Measurements from ENCODE around the gene NKTR. TPM values are rescaled to one million over a fixed set of nuclear protein-coding genes. Genes with fewer than 3 reads are reported as not detected.
A peak's percentile ranks its signal among the peaks of the same experiment; 100 is the strongest.

Gene NKTR
- total and polyA plus RNA-seq, 9 of the 15 experiments (the other 6 are each of a cell fraction or from before 2014, with no cell fraction given): 19.7 to 123 (median 92.6) TPM

- no peak; the same call in 1 of the 2 replicates for TF ChIP-seq ZBTB49 (CRISPR knock-in tag; IDR thresholded peaks at IDR 0.05; ENCODE audit: borderline replicate concordance)
- peak; percentile 98 for TF ChIP-seq ZFP91 (CRISPR knock-in tag; IDR thresholded peaks at IDR 0.05)
- TF ChIP-seq ZC3H8 (IDR thresholded peaks at IDR 0.05): no peak
- TF ChIP-seq KAT8 (IDR thresholded peaks at IDR 0.05; ENCODE audit: low read depth): no peak
- TF ChIP-seq CHD1 (IDR thresholded peaks at IDR 0.05; ENCODE audit: low read length): no peak
- no peak for TF ChIP-seq RBM14 (IDR thresholded peaks at IDR 0.05; ENCODE audit: borderline replicate concordance, insufficient read depth, low read depth, low read length)
- no peak for TF ChIP-seq NFIX (CRISPR knock-in tag; IDR thresholded peaks at IDR 0.05; ENCODE audit: low read depth)
- TF ChIP-seq KDM2B (CRISPR knock-in tag; IDR thresholded peaks at IDR 0.05): 0 out of 2 replicates have a peak, but pooled peaks have one; percentile 52
- TF ChIP-seq ZHX1 (conservative IDR thresholded peaks at IDR 0.05; ENCODE audit: low read length): peak; percentile 3; the same call in 1 of the 2 replicates
- TF ChIP-seq ZNF316 (IDR thresholded peaks at IDR 0.05): no peak; the same call in 1 of the 2 replicates
- no peak for TF ChIP-seq TCFL5 (CRISPR knock-in tag; conservative IDR thresholded peaks at IDR 0.05)
- TF ChIP-seq ATF3 (IDR thresholded peaks at IDR 0.05): no peak; the same call in 1 of the 2 replicates
- TF ChIP-seq ATF3 (CRISPR knock-in tag; conservative IDR thresholded peaks at IDR 0.05): peak; percentile 86; the same call in 1 of the 2 replicates
- no peak; the same call in 1 of the 2 replicates for TF ChIP-seq NBN (IDR thresholded peaks at IDR 0.05; ENCODE audit: low read depth)
- peak; percentile 45 for TF ChIP-seq HCFC1 (IDR thresholded peaks at IDR 0.05; ENCODE audit: low read depth, low read length)
- TF ChIP-seq PBX2 (CRISPR knock-in tag; IDR thresholded peaks at IDR 0.05; ENCODE audit: low read depth): no peak
- TF ChIP-seq PBX2 (tag; conservative IDR thresholded peaks at IDR 0.05; ENCODE audit: low read depth): no peak; the same call in 1 of the 2 replicates
Measured at GRCh38 chr3:42581709-42582473, 18.6 kb upstream of the NKTR start, which contains the start of gene SEC22C (continued).

Data from K562 (cell line).